K562 (cell line): Measurements from ENCODE around the gene TMEM187. TPM values are rescaled to one million over a fixed set of nuclear protein-coding genes. Genes with fewer than 3 reads are reported as not detected.
A peak's percentile ranks its signal among the peaks of the same experiment; 100 is the strongest.

Experiments
- ATAC-seq: fragments of 200-7000 bp; cut with Tn5 transposase; 3 replicates; pipeline ENCODE4 v1.9.1; 2020; ENCODE audit warnings: moderate library complexity
- BruUV-seq: library from RNA; stranded (reverse); fragments of 400-500 nt; replicated peaks from 2 replicates; lab custom pipeline; 2021; lab: Mats Ljungman, UMichigan
- CTCF ChIA-PET: fragments of 300-600 bp; formaldehyde crosslinking; extraction: SDS; loops from one replicate; lab custom pipeline; 2021; ENCODE audit warnings: low intra/inter-chr PET ratio; lab: Yijun Ruan, JAX
- POLR2A ChIA-PET: fragments of 300-600, 350-650 bp; sonication (Branson Sonifier 250); formaldehyde crosslinking; extraction: SDS; loops from one replicate; lab custom pipeline; 2021; ENCODE audit warnings: antibody characterized with exemption, inconsistent platforms; lab: Yijun Ruan, JAX
- DNase-seq, 4 experiments: peaks; one replicate each; pipeline versions ENCODE4 v3.0.0 to v3.0.0-alpha.2; 2011 to 2018; ENCODE audit warnings: low spot score in 3 of 4, mixed read lengths in 3 of 4; ENCODE audit errors: extremely low read depth in 1 of 4
- FAIRE-seq: peaks from 2 replicates; lab custom pipeline; 2011; peaks lifted over from hg19 to GRCh38; lab: Jason Lieb, UNC
- H2AFZ ChIP-seq: 2 replicates; pipeline ENCODE4 v1.6.0; 2011; ENCODE audit warnings: low read depth, low read length, control low read depth, inconsistent platforms
- H3K27ac ChIP-seq: fragments of 200-600 bp; 3 replicates; pipeline ENCODE4 v1.8.0; 2011; ENCODE audit warnings: low read depth, mild to moderate bottlenecking, control low read depth, inconsistent platforms, low read length, moderate library complexity, mixed read lengths; ENCODE audit errors: extremely low read depth
- H3K27me3 ChIP-seq, 2 experiments: fragments of 300-600 bp in 1 of 2; 2 replicates in 1 of 2; 3 replicates in 1 of 2; pipeline versions ENCODE4 v1.6.0 to v1.8.0; 2011; ENCODE audit warnings: inconsistent platforms in 2 of 2, low read length in 2 of 2, mild to moderate bottlenecking in 1 of 2, mixed read lengths in 1 of 2, moderate library complexity in 1 of 2; ENCODE audit not compliant: control insufficient read depth in 2 of 2, insufficient read depth in 2 of 2
- H3K36me3 ChIP-seq: fragments of 300-600 bp; 3 replicates; pipeline ENCODE4 v1.8.0; 2011; ENCODE audit warnings: mild to moderate bottlenecking, low read length, inconsistent platforms; ENCODE audit not compliant: control insufficient read depth, insufficient read depth
- H3K4me1 ChIP-seq, 2 experiments: fragments of 200-600 bp in 1 of 2; replicated peaks in 1 of 2; 2 replicates in 1 of 2; 3 replicates in 1 of 2; pipeline versions ENCODE4 v1.5.1 to v1.8.0; 2011; ENCODE audit warnings: inconsistent platforms in 2 of 2, low read length in 2 of 2, mild to moderate bottlenecking in 1 of 2, mixed read lengths in 1 of 2, moderate library complexity in 1 of 2; ENCODE audit not compliant: control insufficient read depth in 2 of 2, insufficient read depth in 2 of 2
- H3K4me2 ChIP-seq: 2 replicates; pipeline ENCODE4 v1.6.1; 2011; ENCODE audit warnings: low read length, control low read depth, inconsistent platforms, mixed read lengths; ENCODE audit not compliant: insufficient read depth
- H3K4me3 ChIP-seq: fragments of 200-600 bp; sonication (generic), shearing (Covaris generic); 2 replicates; pipeline ENCODE4 v1.5.1; 2016; ENCODE audit warnings: control low read depth, inconsistent platforms
- H3K79me2 ChIP-seq: fragments of 200-600 bp; 3 replicates; pipeline ENCODE4 v1.8.0; 2011; ENCODE audit warnings: low read length, inconsistent platforms; ENCODE audit not compliant: control insufficient read depth, insufficient read depth
- H3K9ac ChIP-seq, 2 experiments: 2 replicates each; pipeline versions ENCODE4 v1.6.0 to v1.6.1; 2011; ENCODE audit warnings: low read depth in 2 of 2, low read length in 2 of 2, control low read depth in 1 of 2, inconsistent platforms in 1 of 2, mild to moderate bottlenecking in 1 of 2, mixed read lengths in 1 of 2; ENCODE audit not compliant: insufficient read depth in 1 of 2
- H3K9me1 ChIP-seq: one replicate; pipeline ENCODE4 v1.6.0; 2011; ENCODE audit warnings: inconsistent platforms, mild to moderate bottlenecking, low read length, moderate library complexity; ENCODE audit not compliant: control insufficient read depth, insufficient read depth
- H3K9me3 ChIP-seq: replicated peaks from 2 replicates; pipeline ENCODE4 v1.5.1; 2011; ENCODE audit warnings: low read depth, low read length, inconsistent platforms; ENCODE audit not compliant: control insufficient read depth, insufficient read depth
- H4K20me1 ChIP-seq: replicated peaks from 2 replicates; pipeline ENCODE4 v1.6.1; 2011; ENCODE audit warnings: low read length, inconsistent platforms, mixed read lengths; ENCODE audit not compliant: control insufficient read depth, insufficient read depth
- PHF8 ChIP-seq: fragments of 200-600 bp; sonication (generic); IDR thresholded peaks from 2 replicates; pipeline ENCODE4 v1.6.1; 2012; ENCODE audit warnings: mixed run types, mild to moderate bottlenecking, inconsistent platforms, low read length, moderate library complexity, borderline replicate concordance
- PRPF4 ChIP-seq: fragments of 200-400 bp; formaldehyde crosslinking; IDR thresholded peaks from one replicate; pipeline ENCODE4 v1.6.1; 2017; ENCODE audit warnings: low read length, low read depth, mild to moderate bottlenecking; ENCODE audit not compliant: insufficient read depth, poor library complexity, severe bottlenecking
- SIN3A ChIP-seq, 2 experiments: fragments of 150-350 bp in 1 of 2; IDR thresholded peaks; 2 replicates each; pipeline ENCODE4 v1.6.1; 2011 to 2016; ENCODE audit warnings: borderline replicate concordance in 2 of 2, low read depth in 2 of 2, low read length in 2 of 2, mild to moderate bottlenecking in 2 of 2, moderate library complexity in 2 of 2; ENCODE audit not compliant: control insufficient read depth in 1 of 2
- SPI1 ChIP-seq: IDR thresholded peaks from 2 replicates; pipeline ENCODE4 v1.6.1; 2011; ENCODE audit warnings: low read depth, low read length, control low read depth, borderline replicate concordance
- ZFP36 ChIP-seq: fragments of 150-350 bp; IDR thresholded peaks from 2 replicates; pipeline ENCODE4 v1.6.1; 2018; ENCODE audit warnings: low read length, low read depth; ENCODE audit not compliant: partially characterized antibody
- WGBS: fragments of 100-300 bp; shearing (Covaris generic); methylation state at CpG from one replicate; pipeline ENCODE4 v1.1.6; 2016; ENCODE audit warnings: low coverage, mixed read lengths; ENCODE audit not compliant: insufficient coverage; ENCODE audit errors: missing lambda C conversion rate; 5-methylcytosine and 5-hydroxymethylcytosine counted together
- in situ Hi-C: fragments of 300-500 bp; cut with MboI; formaldehyde crosslinking; loops from 4 replicates; pipeline ENCODE4 v1.15.0; 2018; ENCODE audit warnings: inconsistent platforms, mixed read lengths
- intact Hi-C: fragments of 100-400 bp; cut with micrococcal nuclease; formaldehyde crosslinking; loops from 2 replicates; pipeline ENCODE4 v1.14.2; 2022
- polyA plus RNA-seq, 8 experiments: library from polyadenylated mRNA; depleted of rRNA in 4 of 8; stranded (reverse) in 5 of 8; unstranded in 3 of 8; fragments of >200 nt; fragmentation: Nextera tagmentation in 2 of 8; fragmentation: Illumina TruSeq in 1 of 8; extraction: Ambion mirVana in 2 of 8; extraction: Trizol in 1 of 8; gene quantifications; 2 replicates each; pipeline versions ENCODE4 v1.2.1 to v1.2.3, GENCODE V29; 2011 to 2014; ENCODE audit warnings: inconsistent platforms in 1 of 8, missing spikeins in 1 of 8
- total RNA-seq, 7 experiments: library from RNA; depleted of rRNA in 6 of 7; stranded (reverse); fragments of >200 nt in 6 of 7; fragmentation: Illumina TruSeq in 2 of 7; extraction: Trizol in 2 of 7; gene quantifications; 2 replicates each; pipeline versions ENCODE4 v1.2.1 to v1.2.3, GENCODE V29; 2011 to 2021; ENCODE audit warnings: low replicate concordance in 1 of 7
- TF ChIP-seq, protein P1 (sequence below): IDR thresholded peaks from 2 replicates; pipeline ENCODE4 v1.6.1; 2012; ENCODE audit warnings: low read depth, low read length, improper control_type of control experiment, borderline replicate concordance

TMEM187 gene
- total and polyA plus RNA-seq, 9 of the 15 experiments (the other 6 are each of a cell fraction or from before 2014, with no cell fraction given) = 0.13 to 6.4 (median 1.6) TPM

DNA sequence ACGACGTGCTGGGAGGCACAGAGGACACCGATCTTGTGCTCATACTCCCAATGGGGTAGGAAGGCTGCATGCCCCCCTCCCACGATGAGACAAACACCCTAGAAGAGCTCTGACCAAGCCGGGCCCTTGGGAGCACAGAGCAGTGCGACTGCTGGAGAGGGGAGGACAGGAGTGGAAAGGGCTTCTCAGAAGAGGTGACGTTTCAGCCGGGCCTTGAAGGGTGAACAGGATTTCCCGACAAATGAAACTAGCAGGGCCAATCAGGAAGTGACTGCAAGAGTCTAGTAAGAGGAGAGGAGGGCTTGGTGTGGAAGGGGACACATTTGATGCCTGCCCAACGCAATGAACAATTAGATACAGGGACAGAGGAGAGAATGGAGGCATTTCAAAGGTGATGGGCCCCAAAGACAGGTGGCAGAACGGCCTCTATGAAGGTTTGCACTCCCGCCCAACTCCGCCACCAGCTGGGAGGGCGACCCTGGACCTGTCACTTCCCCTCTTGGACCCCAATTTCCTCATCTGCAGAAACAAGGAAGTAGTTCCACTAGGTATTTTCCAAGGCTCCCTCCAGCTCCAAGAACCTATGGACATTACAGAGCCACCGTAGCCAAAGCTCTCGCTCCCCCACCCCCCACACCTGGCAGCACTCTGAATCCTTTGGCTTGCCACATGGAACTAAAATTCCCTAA lies 4.9 kb upstream of the TMEM187 start:
- in situ Hi-C loops = no loop called here
- H3K4me1 ChIP-seq = peaks cover 27 to 57% of the 10 kb centered on the region in 2 experiments
- H3K9ac ChIP-seq = peak overlapping the region; percentile 77 to 96
- no peak for FAIRE-seq
- peaks cover 69% of the 10 kb centered on the region; the same call in 2 of the 3 replicates for H3K36me3 ChIP-seq
- TSS peak; percentile 9 for BruUV-seq
- peaks cover 87% of the 10 kb centered on the region for H3K79me2 ChIP-seq
- peak overlapping the region; percentile 86 for H3K4me2 ChIP-seq
- H2AFZ ChIP-seq = no peak overlapping the region
- peak overlapping the region; percentile 84; the same call in 1 of the 2 replicates for H3K4me3 ChIP-seq
- POLR2A ChIA-PET = interaction anchor here (0.7 to 3.1 kb wide), 8 partner anchors 10 to 403 kb away, joined by 3 to 24 read pairs (median 3); no protein-coding TSS in a partner anchor
- WGBS = 32% methylated on average over 15 of the region's 16 CpGs
- H3K9me3 ChIP-seq = no peaks in the 10 kb centered on the region
- ATAC-seq = no peak
- no peaks in the 10 kb centered on the region for H3K27me3 ChIP-seq
- peaks cover 5% of the 10 kb centered on the region for H3K9me1 ChIP-seq
- peak in 1 of 2 experiments; percentile 47; a peak in 1 of 4 replicates for TF ChIP-seq SIN3A (IDR thresholded peaks at IDR 0.05; ENCODE audit: borderline replicate concordance in 2 of 2, control insufficient read depth in 1 of 2, low read depth in 2 of 2, low read length in 2 of 2)
- no peak for TF ChIP-seq PRPF4
- TF ChIP-seq, protein P1, sequence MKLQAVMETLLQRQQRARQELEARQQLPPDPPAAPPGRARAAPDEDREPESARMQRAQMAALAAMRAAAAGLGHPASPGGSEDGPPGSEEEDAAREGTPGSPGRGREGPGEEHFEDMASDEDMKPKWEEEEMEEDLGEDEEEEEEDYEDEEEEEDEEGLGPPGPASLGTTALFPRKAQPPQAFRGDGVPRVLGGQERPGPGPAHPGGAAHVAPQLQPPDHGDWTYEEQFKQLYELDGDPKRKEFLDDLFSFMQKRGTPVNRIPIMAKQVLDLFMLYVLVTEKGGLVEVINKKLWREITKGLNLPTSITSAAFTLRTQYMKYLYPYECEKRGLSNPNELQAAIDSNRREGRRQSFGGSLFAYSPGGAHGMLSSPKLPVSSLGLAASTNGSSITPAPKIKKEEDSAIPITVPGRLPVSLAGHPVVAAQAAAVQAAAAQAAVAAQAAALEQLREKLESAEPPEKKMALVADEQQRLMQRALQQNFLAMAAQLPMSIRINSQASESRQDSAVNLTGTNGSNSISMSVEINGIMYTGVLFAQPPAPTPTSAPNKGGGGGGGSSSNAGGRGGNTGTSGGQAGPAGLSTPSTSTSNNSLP = no peak
- 0 out of 2 replicates have a peak, but pooled peaks have one; percentile 3 for TF ChIP-seq SPI1
- TF ChIP-seq ZFP36 = peak; percentile 79
- TF ChIP-seq PHF8 = no peak
- TF ChIP-seq, all 486 proteins: peak for 3
- peak overlapping the region; percentile 31; the same call in 1 of the 3 replicates for H3K27ac ChIP-seq
- H4K20me1 ChIP-seq = peaks cover 53% of the 10 kb centered on the region
- intact Hi-C loops = no loop called here
- no peak for DNase-seq
- CTCF ChIA-PET = no interaction called here
